ENCODE measurements around the gene ZDHHC3.
"Not testable (repeated sequence)": the region's sequence is repeated elsewhere in the genome, so short reads cannot be mapped to it uniquely, and the experiment has no call there.

DNA sequence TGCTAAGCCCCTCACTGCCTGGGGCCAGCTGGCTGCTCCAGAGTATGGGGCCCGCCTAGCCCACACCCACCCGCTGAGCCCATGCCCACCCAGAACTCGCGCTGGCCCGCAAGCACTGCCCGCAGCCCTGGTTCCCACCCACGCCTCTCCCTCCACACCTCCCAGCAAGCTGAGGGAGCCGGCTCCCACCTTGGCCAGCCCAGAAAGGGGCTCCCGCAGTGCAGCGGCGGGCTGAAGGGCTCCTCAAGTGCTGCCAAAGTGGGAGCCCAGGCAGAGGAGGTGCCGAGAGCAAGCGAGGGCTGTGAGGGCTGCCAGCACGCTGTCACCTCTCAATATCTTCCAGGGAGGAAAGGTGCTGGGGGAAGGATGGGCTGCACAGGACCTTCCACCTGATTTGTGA is 10.4 kb upstream of the ZDHHC3 start:
- TF ChIP-seq, protein P1, sequence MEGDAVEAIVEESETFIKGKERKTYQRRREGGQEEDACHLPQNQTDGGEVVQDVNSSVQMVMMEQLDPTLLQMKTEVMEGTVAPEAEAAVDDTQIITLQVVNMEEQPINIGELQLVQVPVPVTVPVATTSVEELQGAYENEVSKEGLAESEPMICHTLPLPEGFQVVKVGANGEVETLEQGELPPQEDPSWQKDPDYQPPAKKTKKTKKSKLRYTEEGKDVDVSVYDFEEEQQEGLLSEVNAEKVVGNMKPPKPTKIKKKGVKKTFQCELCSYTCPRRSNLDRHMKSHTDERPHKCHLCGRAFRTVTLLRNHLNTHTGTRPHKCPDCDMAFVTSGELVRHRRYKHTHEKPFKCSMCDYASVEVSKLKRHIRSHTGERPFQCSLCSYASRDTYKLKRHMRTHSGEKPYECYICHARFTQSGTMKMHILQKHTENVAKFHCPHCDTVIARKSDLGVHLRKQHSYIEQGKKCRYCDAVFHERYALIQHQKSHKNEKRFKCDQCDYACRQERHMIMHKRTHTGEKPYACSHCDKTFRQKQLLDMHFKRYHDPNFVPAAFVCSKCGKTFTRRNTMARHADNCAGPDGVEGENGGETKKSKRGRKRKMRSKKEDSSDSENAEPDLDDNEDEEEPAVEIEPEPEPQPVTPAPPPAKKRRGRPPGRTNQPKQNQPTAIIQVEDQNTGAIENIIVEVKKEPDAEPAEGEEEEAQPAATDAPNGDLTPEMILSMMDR (IDR thresholded peaks at IDR 0.05): not testable (repeated sequence)
- not testable (repeated sequence) for TF ChIP-seq EZH2 (IDR thresholded peaks at IDR 0.05; ENCODE audit: borderline replicate concordance, insufficient read depth, low read depth, low read length, poor library complexity, severe bottlenecking)
